Activated CD8-positive, alpha-beta T cell treated with anti-CD3 and anti-CD28 coated beads for 36 hours (primary cell): ENCODE results near the gene THEM4. TPM values are rescaled to one million over a fixed set of nuclear protein-coding genes. Genes with fewer than 3 reads are reported as not detected.

Experiments used
- ATAC-seq: fragments of 200-7000 bp; cut with Tn5 transposase; one replicate; pipeline ENCODE4 v1.10.0; 2021; ENCODE audit warnings: mild to moderate bottlenecking, moderate library complexity
- CTCF ChIA-PET: fragments of 350-600 bp; sonication (Branson Sonifier 250); formaldehyde crosslinking; loops from one replicate; lab custom pipeline; 2021; ENCODE audit warnings: antibody characterized with exemption; lab: Charles Lee
- POLR2A ChIA-PET: fragments of 350-600 bp; sonication (Branson Sonifier 250); formaldehyde crosslinking; loops from one replicate; lab custom pipeline; 2021; ENCODE audit warnings: antibody characterized with exemption; lab: Charles Lee
- DNase-seq: peaks from one replicate; pipeline ENCODE4 v3.0.0-alpha.2; 2020
- H3K27ac Mint-ChIP-seq: one replicate; pipeline ENCODE4 v1.8.0; 2021; ENCODE audit warnings: mild to moderate bottlenecking, mixed read lengths
- H3K27me3 Mint-ChIP-seq: one replicate; pipeline ENCODE4 v1.8.0; 2021; ENCODE audit warnings: mixed read lengths
- H3K36me3 Mint-ChIP-seq: one replicate; pipeline ENCODE4 v1.8.0; 2021; ENCODE audit warnings: low read depth, mixed read lengths
- H3K4me1 Mint-ChIP-seq: one replicate; pipeline ENCODE4 v1.8.0; 2021; ENCODE audit warnings: low read depth, mixed read lengths
- H3K4me3 Mint-ChIP-seq: one replicate; pipeline ENCODE4 v1.8.0; 2021; ENCODE audit warnings: mild to moderate bottlenecking, moderate library complexity, mixed read lengths
- H3K9me3 Mint-ChIP-seq: one replicate; pipeline ENCODE4 v1.8.0; 2021; ENCODE audit warnings: mixed read lengths
- intact Hi-C: fragments of 100-400 bp; cut with micrococcal nuclease; formaldehyde crosslinking; loops from one replicate; pipeline ENCODE4 v1.10.0; 2022
- total RNA-seq, 2 experiments: library from RNA; stranded (reverse); gene quantifications; one replicate each; pipeline ENCODE4 v1.2.3, GENCODE V29; 2021
- TF ChIP-seq, protein P1 (sequence below): fragments of 200-600 bp; IDR thresholded peaks from one replicate; pipeline ENCODE4 v1.8.0; 2022; ENCODE audit warnings: antibody characterized with exemption, mild to moderate bottlenecking

Gene THEM4
- total RNA-seq, 2 experiments from 2014 or later: 19.9 to 22.0 TPM

DNA sequence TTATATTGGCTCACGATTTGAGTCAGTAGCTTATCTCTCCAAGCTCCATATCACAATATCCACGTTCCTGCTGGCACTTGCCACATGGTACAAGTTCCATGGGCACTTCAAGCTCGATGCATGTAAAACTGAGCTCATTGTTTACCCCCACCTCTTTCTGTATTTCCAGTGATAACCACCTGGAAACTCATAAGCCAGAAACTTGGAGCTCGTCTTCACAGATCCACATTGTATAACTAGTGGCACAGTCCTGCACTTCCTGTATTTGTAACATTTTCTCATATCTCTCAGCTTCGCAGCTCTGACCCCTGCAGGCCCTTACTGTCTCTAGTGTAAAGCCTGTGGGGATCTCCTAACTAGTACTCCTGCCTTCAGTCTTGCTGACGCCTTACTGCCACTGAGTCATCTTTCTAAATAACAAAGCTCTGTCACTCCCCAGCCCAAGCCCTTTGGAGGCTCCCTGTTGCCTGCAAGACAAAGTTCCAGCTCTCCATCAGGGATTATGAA lies 63.2 kb downstream of the THEM4 start:
- DNase-seq (peak; percentile 47), ATAC-seq (peak; percentile 76)
- Mint-ChIP-seq H3K4me3 (no peak overlapping the region), H3K4me1 (peaks cover 26% of the 10 kb centered on the region), H3K9me3 (no peaks in the 10 kb centered on the region), H3K27ac (peak overlapping the region; percentile 36), H3K27me3 (no peaks in the 10 kb centered on the region), H3K36me3 (peaks cover 28% of the 10 kb centered on the region)
- POLR2A ChIA-PET: no interaction called here
- intact Hi-C loops: no loop called here
- CTCF ChIA-PET: interaction anchor here (1.5 kb wide), 1 partner anchor 18 kb away, joined by 3 read pairs; no protein-coding TSS in a partner anchor
- TF ChIP-seq, protein P1, sequence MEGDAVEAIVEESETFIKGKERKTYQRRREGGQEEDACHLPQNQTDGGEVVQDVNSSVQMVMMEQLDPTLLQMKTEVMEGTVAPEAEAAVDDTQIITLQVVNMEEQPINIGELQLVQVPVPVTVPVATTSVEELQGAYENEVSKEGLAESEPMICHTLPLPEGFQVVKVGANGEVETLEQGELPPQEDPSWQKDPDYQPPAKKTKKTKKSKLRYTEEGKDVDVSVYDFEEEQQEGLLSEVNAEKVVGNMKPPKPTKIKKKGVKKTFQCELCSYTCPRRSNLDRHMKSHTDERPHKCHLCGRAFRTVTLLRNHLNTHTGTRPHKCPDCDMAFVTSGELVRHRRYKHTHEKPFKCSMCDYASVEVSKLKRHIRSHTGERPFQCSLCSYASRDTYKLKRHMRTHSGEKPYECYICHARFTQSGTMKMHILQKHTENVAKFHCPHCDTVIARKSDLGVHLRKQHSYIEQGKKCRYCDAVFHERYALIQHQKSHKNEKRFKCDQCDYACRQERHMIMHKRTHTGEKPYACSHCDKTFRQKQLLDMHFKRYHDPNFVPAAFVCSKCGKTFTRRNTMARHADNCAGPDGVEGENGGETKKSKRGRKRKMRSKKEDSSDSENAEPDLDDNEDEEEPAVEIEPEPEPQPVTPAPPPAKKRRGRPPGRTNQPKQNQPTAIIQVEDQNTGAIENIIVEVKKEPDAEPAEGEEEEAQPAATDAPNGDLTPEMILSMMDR: no peak

DNA sequence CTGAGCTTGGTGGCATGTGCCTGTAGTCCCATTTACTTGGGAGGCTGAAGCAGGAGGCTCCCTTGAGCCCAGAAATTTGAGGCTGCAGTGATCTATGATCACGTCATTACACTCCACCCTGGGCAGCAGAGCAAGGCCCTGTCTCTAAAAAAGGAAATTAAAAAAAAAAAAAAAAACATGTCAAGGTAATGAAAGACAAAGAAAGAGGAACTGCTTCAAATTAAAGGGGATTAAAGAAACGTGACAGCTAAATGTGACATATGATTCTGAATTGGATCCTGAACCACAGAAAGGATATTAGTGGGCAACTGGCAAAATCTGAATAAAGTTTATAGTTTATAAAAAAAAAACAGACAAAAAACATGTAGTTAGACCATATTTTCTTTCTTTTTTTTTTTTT lies 65.9 kb downstream of the THEM4 start:
- no peak overlapping the region for H3K4me3 Mint-ChIP-seq
- intact Hi-C loops: no loop called here
- no peaks in the 10 kb centered on the region for H3K27me3 Mint-ChIP-seq
- peaks cover 24% of the 10 kb centered on the region for H3K36me3 Mint-ChIP-seq
- ChIA-PET POLR2A (interaction anchor here (0.7 kb wide), 1 partner anchor 45 kb away, joined by 3 read pairs; no protein-coding TSS in a partner anchor), CTCF (no interaction called here)
- DNase-seq (no peak), ATAC-seq (no peak)
- H3K9me3 Mint-ChIP-seq: no peaks in the 10 kb centered on the region
- TF ChIP-seq, protein P1: no peak
- no peak overlapping the region for H3K27ac Mint-ChIP-seq
- H3K4me1 Mint-ChIP-seq: peaks cover 29% of the 10 kb centered on the region

DNA sequence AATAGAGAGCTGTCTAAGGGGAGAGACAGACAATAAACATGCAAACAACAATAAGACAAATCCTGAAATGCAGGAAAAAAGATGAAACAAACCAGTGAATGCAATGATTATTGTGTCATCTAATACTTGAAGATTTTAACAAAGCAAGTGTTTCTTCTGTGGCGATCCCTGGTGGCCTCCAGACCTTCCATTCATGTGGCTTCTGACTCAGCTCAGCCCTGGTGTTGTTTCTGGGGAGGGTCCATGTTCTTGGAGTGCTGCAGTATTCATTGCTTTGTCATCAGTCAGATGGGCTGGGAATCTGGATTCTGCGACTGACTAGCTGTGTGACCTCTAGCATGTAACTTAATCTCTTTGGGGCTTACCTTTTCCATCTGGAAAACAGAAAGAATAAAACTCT lies 68.2 kb downstream of the THEM4 start:
- ATAC-seq (no peak), DNase-seq (no peak)
- H3K4me3 Mint-ChIP-seq: no peak overlapping the region
- TF ChIP-seq, protein P1: no peak
- H3K27ac Mint-ChIP-seq: no peak overlapping the region
- peaks cover 32% of the 10 kb centered on the region for H3K4me1 Mint-ChIP-seq
- H3K36me3 Mint-ChIP-seq: peaks cover 21% of the 10 kb centered on the region
- ChIA-PET CTCF (interaction anchor here (1.0 kb wide), 1 partner anchor 7 kb away, joined by 4 read pairs; no protein-coding TSS in a partner anchor), POLR2A (interaction anchor here (0.6 to 2.9 kb wide), 5 partner anchors 11 to 118 kb away, joined by 3 to 9 read pairs (median 3); partner anchors contain the start of gene MRPL9)
- no peaks in the 10 kb centered on the region for H3K27me3 Mint-ChIP-seq
- no peaks in the 10 kb centered on the region for H3K9me3 Mint-ChIP-seq
- intact Hi-C loops: no loop called here

DNA sequence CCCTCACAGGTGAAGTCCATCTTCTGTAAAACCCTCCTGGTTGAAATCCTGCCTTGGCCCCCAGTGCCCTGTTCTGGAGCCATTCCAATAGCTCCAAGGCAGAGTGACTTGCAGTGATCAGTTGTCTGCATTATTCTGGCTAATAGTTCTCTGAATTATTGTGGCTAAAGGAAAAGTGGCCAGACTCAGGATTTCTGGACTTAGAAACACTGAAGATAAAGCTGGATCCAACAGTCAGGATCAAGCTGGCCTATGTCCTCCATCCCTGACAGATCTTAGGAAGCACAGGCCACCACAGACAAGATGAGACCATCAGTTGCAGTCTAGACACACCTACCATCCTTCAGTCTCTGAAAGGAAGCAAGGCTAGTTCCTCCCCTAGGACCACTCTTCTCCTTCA lies 68.9 kb downstream of the THEM4 start:
- TF ChIP-seq, protein P1: no peak
- ChIA-PET CTCF (interaction anchor here (1.0 to 1.5 kb wide), 2 partner anchors 8 to 120 kb away, joined by 4 read pairs; partner anchors contain the start of gene RIIAD1), POLR2A (interaction anchor here (0.6 to 3.0 kb wide), 10 partner anchors 8 to 312 kb away, joined by 3 to 9 read pairs (median 3); partner anchors contain the start of genes MRPL9 and TDRKH)
- no peak for ATAC-seq
- DNase-seq: no peak
- intact Hi-C loops: no loop called here
- Mint-ChIP-seq H3K36me3 (peaks cover 17% of the 10 kb centered on the region), H3K4me3 (peak overlapping the region; percentile 80), H3K27ac (no peak overlapping the region), H3K4me1 (peaks cover 29% of the 10 kb centered on the region), H3K27me3 (no peaks in the 10 kb centered on the region), H3K9me3 (no peaks in the 10 kb centered on the region)
